ENCODE measurements around the gene PAK1IP1.
"Not testable (repeated sequence)": the region's sequence is repeated elsewhere in the genome, so short reads cannot be mapped to it uniquely, and the experiment has no call there.

DNA sequence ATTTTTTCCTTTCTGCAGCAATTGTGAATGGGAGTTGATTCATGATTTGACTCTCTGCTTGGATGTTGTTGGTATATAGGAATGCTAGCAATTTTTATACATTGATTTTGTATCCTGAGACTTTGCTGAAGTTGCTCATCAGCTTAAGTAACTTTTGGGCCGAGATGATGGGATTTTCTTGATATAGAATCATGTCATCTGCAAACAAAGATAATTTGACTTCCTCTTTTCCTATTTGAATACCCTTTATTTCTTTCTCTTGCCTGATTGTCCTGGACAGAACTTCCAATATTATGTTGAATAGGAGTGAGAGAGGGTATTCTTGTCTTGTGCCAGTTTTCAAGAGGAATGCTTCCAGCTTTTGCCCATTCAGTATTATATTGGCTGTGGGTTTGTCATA, 29.2 kb upstream of the PAK1IP1 start:
- TF ChIP-seq EP300 (IDR thresholded peaks at IDR 0.05), result not testable (repeated sequence)
- TF ChIP-seq, protein P1, sequence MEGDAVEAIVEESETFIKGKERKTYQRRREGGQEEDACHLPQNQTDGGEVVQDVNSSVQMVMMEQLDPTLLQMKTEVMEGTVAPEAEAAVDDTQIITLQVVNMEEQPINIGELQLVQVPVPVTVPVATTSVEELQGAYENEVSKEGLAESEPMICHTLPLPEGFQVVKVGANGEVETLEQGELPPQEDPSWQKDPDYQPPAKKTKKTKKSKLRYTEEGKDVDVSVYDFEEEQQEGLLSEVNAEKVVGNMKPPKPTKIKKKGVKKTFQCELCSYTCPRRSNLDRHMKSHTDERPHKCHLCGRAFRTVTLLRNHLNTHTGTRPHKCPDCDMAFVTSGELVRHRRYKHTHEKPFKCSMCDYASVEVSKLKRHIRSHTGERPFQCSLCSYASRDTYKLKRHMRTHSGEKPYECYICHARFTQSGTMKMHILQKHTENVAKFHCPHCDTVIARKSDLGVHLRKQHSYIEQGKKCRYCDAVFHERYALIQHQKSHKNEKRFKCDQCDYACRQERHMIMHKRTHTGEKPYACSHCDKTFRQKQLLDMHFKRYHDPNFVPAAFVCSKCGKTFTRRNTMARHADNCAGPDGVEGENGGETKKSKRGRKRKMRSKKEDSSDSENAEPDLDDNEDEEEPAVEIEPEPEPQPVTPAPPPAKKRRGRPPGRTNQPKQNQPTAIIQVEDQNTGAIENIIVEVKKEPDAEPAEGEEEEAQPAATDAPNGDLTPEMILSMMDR (IDR thresholded peaks at IDR 0.05), result not testable (repeated sequence)
